Left ventricle myocardium inferior (tissue), 1 donor: ENCODE data around the gene MPZL1. TPM values are rescaled to one million over a fixed set of nuclear protein-coding genes. Genes with fewer than 3 reads are reported as not detected.
A peak's percentile ranks its signal among the peaks of the same experiment; 100 is the strongest.

Source experiments
- DNase-seq: peaks from one replicate; pipeline ENCODE4 v3.0.0-alpha.2; 2020
- H3K27ac ChIP-seq: fragments of 200-600 bp; replicated peaks from 2 replicates; pipeline ENCODE4 v1.8.0; 2021
- H3K27me3 ChIP-seq: fragments of 200-600 bp; 2 replicates; pipeline ENCODE4 v1.8.0; 2021; ENCODE audit warnings: low read depth
- H3K36me3 ChIP-seq: fragments of 200-600 bp; 2 replicates; pipeline ENCODE4 v1.8.0; 2021
- H3K4me1 ChIP-seq: fragments of 200-600 bp; 2 replicates; pipeline ENCODE4 v1.8.0; 2021
- H3K4me3 ChIP-seq: fragments of 200-600 bp; 2 replicates; pipeline ENCODE4 v1.8.0; 2021; ENCODE audit warnings: mild to moderate bottlenecking, moderate library complexity
- H3K9me3 ChIP-seq: fragments of 200-600 bp; replicated peaks from 2 replicates; pipeline ENCODE4 v1.8.0; 2021
- intact Hi-C: fragments of 100-400 bp; cut with micrococcal nuclease; formaldehyde crosslinking; loops from one replicate; pipeline ENCODE4 v1.11.0; 2022
- total RNA-seq: library from RNA; stranded (reverse); fragmentation: NEBNext Ultra II Directional; extraction: Animal tissue kit (Norgen Biotek cat#: 25700); gene quantifications from one replicate; pipeline ENCODE4 v1.2.1, GENCODE V29; 2021
- TF ChIP-seq, protein P1 (sequence below): fragments of 200-600 bp; IDR thresholded peaks from 2 replicates; pipeline ENCODE4 v1.8.0; 2021; ENCODE audit warnings: antibody characterized with exemption, mild to moderate bottlenecking, borderline replicate concordance
- donor health status: DM: no; HTN: yes; CAD: no; lungs with severe emphysema.

The MPZL1 gene
- total RNA-seq, 1 donor from 2014 or later: 28.9 TPM

DNA sequence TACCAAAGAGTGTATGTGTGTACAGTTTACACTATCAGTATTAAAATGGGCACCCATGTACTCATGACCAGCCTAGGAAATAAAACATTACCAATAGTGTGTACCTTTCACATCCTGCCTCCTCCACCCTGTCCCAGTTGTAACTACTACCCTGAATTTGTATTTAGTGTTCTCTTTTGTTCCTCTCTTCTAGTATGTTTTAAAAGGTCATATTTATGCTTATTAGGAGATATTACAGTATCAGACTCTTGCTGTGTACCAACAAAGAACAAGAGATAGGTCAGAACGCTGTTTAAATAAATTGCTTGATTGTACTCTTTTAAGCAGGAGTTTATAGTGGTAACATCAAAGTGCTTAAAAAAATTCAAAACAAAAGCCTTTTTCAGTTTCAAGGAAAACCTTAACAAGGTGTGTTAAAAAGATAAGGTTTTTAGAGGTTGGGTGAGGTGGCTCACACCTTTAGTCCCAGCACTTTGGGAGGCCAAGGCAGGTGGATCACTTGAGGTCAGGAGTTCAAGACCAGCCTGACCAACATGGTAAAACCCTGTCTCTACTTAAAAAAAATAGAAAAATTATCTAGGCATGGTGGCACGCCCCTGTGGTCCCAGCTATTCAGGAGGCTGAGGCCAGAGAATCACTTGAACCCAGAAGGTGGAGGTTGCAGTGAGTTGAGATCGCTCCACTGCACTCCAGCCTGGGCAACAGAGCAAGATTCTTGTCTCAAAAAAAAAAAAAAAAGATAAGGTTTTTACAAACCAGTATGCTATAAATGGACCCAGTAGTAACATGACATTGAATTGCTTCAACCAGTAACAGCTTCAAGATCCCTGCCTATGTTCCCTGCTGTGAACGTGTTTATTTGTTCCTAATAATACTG lies 35.9 kb downstream of the MPZL1 start:
- Histone ChIP-seq H3K27me3 (no peaks in the 10 kb centered on the region), H3K36me3 (no peaks in the 10 kb centered on the region), H3K4me1 (peaks cover 65% of the 10 kb centered on the region), H3K9me3 (no peaks in the 10 kb centered on the region), H3K27ac (peak overlapping the region; percentile 36), H3K4me3 (no peak overlapping the region)
- DNase-seq: no peak
- intact Hi-C loops: no loop called here
- TF ChIP-seq, protein P1, sequence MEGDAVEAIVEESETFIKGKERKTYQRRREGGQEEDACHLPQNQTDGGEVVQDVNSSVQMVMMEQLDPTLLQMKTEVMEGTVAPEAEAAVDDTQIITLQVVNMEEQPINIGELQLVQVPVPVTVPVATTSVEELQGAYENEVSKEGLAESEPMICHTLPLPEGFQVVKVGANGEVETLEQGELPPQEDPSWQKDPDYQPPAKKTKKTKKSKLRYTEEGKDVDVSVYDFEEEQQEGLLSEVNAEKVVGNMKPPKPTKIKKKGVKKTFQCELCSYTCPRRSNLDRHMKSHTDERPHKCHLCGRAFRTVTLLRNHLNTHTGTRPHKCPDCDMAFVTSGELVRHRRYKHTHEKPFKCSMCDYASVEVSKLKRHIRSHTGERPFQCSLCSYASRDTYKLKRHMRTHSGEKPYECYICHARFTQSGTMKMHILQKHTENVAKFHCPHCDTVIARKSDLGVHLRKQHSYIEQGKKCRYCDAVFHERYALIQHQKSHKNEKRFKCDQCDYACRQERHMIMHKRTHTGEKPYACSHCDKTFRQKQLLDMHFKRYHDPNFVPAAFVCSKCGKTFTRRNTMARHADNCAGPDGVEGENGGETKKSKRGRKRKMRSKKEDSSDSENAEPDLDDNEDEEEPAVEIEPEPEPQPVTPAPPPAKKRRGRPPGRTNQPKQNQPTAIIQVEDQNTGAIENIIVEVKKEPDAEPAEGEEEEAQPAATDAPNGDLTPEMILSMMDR: no peak

DNA sequence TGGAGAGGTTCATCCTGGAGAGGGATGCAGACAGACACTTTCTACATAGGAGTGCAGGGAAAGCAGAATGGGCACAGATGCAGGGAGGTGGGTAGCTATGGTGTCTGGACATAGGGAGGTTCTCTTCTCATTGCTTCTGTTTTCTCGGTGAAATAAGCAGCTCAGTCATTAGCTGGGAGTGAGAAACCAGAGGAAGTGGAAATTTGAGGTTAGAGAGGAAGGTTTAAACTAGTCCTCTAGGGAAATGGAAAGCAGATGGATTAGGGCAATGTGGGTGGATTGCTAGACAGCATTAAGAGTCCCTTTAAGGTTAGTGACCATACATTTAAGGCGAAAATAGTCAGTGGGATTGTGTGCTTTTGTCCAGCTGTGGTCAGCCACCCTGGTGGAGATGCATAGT lies 39.6 kb downstream of the MPZL1 start:
- peaks cover 48% of the 10 kb centered on the region for H3K4me1 ChIP-seq
- TF ChIP-seq, protein P1: no peak
- H3K27ac ChIP-seq: no peak overlapping the region
- H3K27me3 ChIP-seq: no peaks in the 10 kb centered on the region
- H3K9me3 ChIP-seq: no peaks in the 10 kb centered on the region
- peaks cover 10% of the 10 kb centered on the region for H3K36me3 ChIP-seq
- H3K4me3 ChIP-seq: no peak overlapping the region
- intact Hi-C loops: no loop called here
- no peak for DNase-seq

DNA sequence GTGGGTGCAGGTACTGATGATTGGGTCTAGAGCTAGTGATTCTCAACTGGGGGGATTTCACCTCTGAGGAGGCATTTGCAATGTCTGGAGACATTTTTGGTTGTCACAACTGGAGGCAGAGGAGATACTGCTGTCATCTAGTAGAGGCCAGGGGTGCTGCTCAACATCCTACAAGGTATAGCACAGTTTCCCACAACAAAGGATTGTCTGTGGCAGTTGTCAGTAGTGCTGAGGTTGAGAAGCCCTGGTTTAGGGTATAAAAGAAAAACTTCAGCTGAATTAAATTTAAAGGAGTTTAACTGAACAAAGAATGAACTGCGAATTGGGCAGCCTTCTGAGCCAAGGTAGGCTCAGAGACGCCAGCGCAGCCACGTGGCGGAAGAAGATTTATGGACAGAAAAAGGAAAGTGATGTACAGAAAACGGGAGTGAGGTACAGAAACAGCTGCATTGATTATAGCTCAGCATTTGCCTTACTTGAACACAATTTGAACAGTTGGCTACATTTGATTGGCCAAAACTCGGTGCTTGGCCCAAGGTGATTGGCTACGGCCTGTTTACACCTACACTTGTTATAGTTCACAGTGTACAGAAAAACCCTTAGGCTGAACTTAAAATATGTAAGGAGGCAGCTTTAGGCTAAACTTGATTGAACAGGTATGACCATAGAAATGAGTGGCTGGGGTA lies 40.4 kb downstream of the MPZL1 start:
- no peaks in the 10 kb centered on the region for H3K27me3 ChIP-seq
- TF ChIP-seq, protein P1: no peak
- no peak for DNase-seq
- no peaks in the 10 kb centered on the region for H3K9me3 ChIP-seq
- no peak overlapping the region for H3K27ac ChIP-seq
- intact Hi-C loops: no loop called here
- peaks cover 40% of the 10 kb centered on the region for H3K4me1 ChIP-seq
- no peak overlapping the region for H3K4me3 ChIP-seq
- H3K36me3 ChIP-seq: peaks cover 17% of the 10 kb centered on the region

- TF ChIP-seq, protein P1: no peak
- H3K27me3 ChIP-seq: no peaks in the 10 kb centered on the region
- no peaks in the 10 kb centered on the region for H3K9me3 ChIP-seq
- DNase-seq: no peak
- peak overlapping the region; percentile 24 for H3K27ac ChIP-seq
- H3K4me1 ChIP-seq: peaks cover 26% of the 10 kb centered on the region
- intact Hi-C loops: no loop called here
- peaks cover 23% of the 10 kb centered on the region for H3K36me3 ChIP-seq
- no peak overlapping the region for H3K4me3 ChIP-seq
Observed at GRCh38 chr1:167763525-167764220, 41.9 kb downstream of the MPZL1 start.
